CD14-positive monocyte (primary cell): ENCODE results near the gene DDX42. TPM values are rescaled to one million over a fixed set of nuclear protein-coding genes. Genes with fewer than 3 reads are reported as not detected.

Experiments used
- DNase-seq, 3 donors: peaks; one replicate each; pipeline ENCODE4 v3.0.0-alpha.2; 2011 to 2022
- H2AFZ ChIP-seq: 2 replicates; pipeline ENCODE4 v1.6.0; 2012; ENCODE audit warnings: mild to moderate bottlenecking, low read depth, low read length, inconsistent platforms; ENCODE audit not compliant: insufficient read depth, poor library complexity, severe bottlenecking
- H3K27ac ChIP-seq, 2 donors: 1 replicate in 1 of 2; 2 replicates in 1 of 2; pipeline ENCODE4 v1.5.1; 2012 to 2013; ENCODE audit warnings: low read length in 2 of 2, control low read depth in 1 of 2, inconsistent platforms in 1 of 2, low read depth in 1 of 2, mild to moderate bottlenecking in 1 of 2
- H3K27me3 ChIP-seq, 2 donors: one replicate each; pipeline versions ENCODE4 v1.6.0 to v1.6.1; 2011 to 2013; ENCODE audit warnings: low read length in 2 of 2; ENCODE audit not compliant: control insufficient read depth in 2 of 2, insufficient read depth in 2 of 2
- H3K36me3 ChIP-seq, 2 donors: replicated peaks in 1 of 2; 1 replicate in 1 of 2; 2 replicates in 1 of 2; pipeline versions ENCODE4 v1.5.1 to v1.6.1; 2012 to 2013; ENCODE audit warnings: low read length in 2 of 2, control low read depth in 1 of 2, inconsistent platforms in 1 of 2, mild to moderate bottlenecking in 1 of 2; ENCODE audit not compliant: insufficient read depth in 2 of 2, control insufficient read depth in 1 of 2
- H3K4me1 ChIP-seq, 2 donors: 1 replicate in 1 of 2; 2 replicates in 1 of 2; pipeline versions ENCODE4 v1.5.1 to v1.6.1; 2012 to 2013; ENCODE audit warnings: low read length in 2 of 2, control low read depth in 1 of 2, inconsistent platforms in 1 of 2, mild to moderate bottlenecking in 1 of 2, moderate library complexity in 1 of 2; ENCODE audit not compliant: insufficient read depth in 2 of 2, control insufficient read depth in 1 of 2
- H3K4me2 ChIP-seq: replicated peaks from 2 replicates; pipeline ENCODE3; 2012; ENCODE audit warnings: low read length, moderate library complexity, mild to moderate bottlenecking; ENCODE audit not compliant: poor library complexity, severe bottlenecking; ENCODE audit errors: extremely low read depth
- H3K4me3 ChIP-seq, 3 experiments: fragments of 200-600 bp in 1 of 3; sonication (generic) in 1 of 3; replicated peaks in 1 of 3; 1 replicate in 2 of 3; 2 replicates in 1 of 3; pipeline ENCODE4 v1.5.1; 2011 to 2013; ENCODE audit warnings: low read length in 3 of 3, mild to moderate bottlenecking in 3 of 3, control low read depth in 2 of 3, low read depth in 2 of 3, inconsistent platforms in 1 of 3, moderate library complexity in 1 of 3
- H3K79me2 ChIP-seq: 2 replicates; pipeline ENCODE4 v1.6.0; 2012; ENCODE audit warnings: mild to moderate bottlenecking, control low read depth, inconsistent platforms, low read length, moderate library complexity; ENCODE audit not compliant: insufficient read depth
- H3K9ac ChIP-seq: 2 replicates; pipeline ENCODE4 v1.6.0; 2017; ENCODE audit warnings: low read length, mild to moderate bottlenecking; ENCODE audit not compliant: insufficient read depth, poor library complexity, severe bottlenecking
- H3K9me3 ChIP-seq, 2 donors: replicated peaks in 1 of 2; 1 replicate in 1 of 2; 2 replicates in 1 of 2; pipeline versions ENCODE4 v1.5.1 to v1.6.1; 2012 to 2013; ENCODE audit warnings: low read length in 2 of 2, control low read depth in 1 of 2; ENCODE audit not compliant: control insufficient read depth in 1 of 2, insufficient read depth in 1 of 2
- H4K20me1 ChIP-seq: 2 replicates; pipeline ENCODE4 v1.6.0; 2012; ENCODE audit warnings: mild to moderate bottlenecking, low read length, control low read depth, moderate library complexity; ENCODE audit not compliant: insufficient read depth
- H3K27ac Mint-ChIP-seq, 7 donors: one replicate each; pipeline ENCODE4 v1.8.0; 2020; ENCODE audit warnings: mild to moderate bottlenecking in 7 of 7, mixed read lengths in 7 of 7, moderate library complexity in 6 of 7, inconsistent platforms in 2 of 7
- H3K27me3 Mint-ChIP-seq, 3 donors: one replicate each; pipeline ENCODE4 v1.8.0; 2021 to 2022; ENCODE audit warnings: low read depth in 3 of 3, mild to moderate bottlenecking in 3 of 3, mixed read lengths in 3 of 3, moderate library complexity in 3 of 3, inconsistent platforms in 1 of 3
- H3K36me3 Mint-ChIP-seq, 2 donors: one replicate each; pipeline ENCODE4 v1.8.0; 2020; ENCODE audit warnings: mixed read lengths in 2 of 2, inconsistent platforms in 1 of 2, mild to moderate bottlenecking in 1 of 2
- H3K4me1 Mint-ChIP-seq: one replicate; pipeline ENCODE4 v1.8.0; 2020; ENCODE audit warnings: mild to moderate bottlenecking, mixed read lengths
- H3K4me3 Mint-ChIP-seq, 2 donors: one replicate each; pipeline ENCODE4 v1.8.0; 2020; ENCODE audit warnings: mild to moderate bottlenecking in 2 of 2, mixed read lengths in 2 of 2, moderate library complexity in 1 of 2
- H3K9me3 Mint-ChIP-seq, 7 donors: one replicate each; pipeline ENCODE4 v1.8.0; 2020 to 2022; ENCODE audit warnings: mixed read lengths in 7 of 7, mild to moderate bottlenecking in 6 of 7, moderate library complexity in 6 of 7, inconsistent platforms in 2 of 7
- WGBS: methylation state at CpG from one replicate; pipeline ENCODE4 v1.1.5; 2013; ENCODE audit warnings: missing lambda C conversion rate; ENCODE audit not compliant: insufficient coverage; 5-methylcytosine and 5-hydroxymethylcytosine counted together
- intact Hi-C, 2 donors: fragments of 100-400 bp; cut with micrococcal nuclease; formaldehyde crosslinking; loops; one replicate each; pipeline versions ENCODE4 v1.15.0 to v1.15.1; 2023
- polyA plus RNA-seq, 3 donors: library from polyadenylated mRNA; depleted of rRNA in 1 of 3; unstranded in 2 of 3; stranded (reverse) in 1 of 3; fragments of 300-500 nt in 2 of 3; fragments of >200 nt in 1 of 3; fragmentation: Illumina TruSeq in 2 of 3; gene quantifications; 1 replicate in 2 of 3; 2 replicates in 1 of 3; pipeline ENCODE4 v1.2.3, GENCODE V29; 2012 to 2021
- TF ChIP-seq, protein P1 (sequence below): fragments of 200-600 bp; IDR thresholded peaks from one replicate; pipeline ENCODE4 v1.8.0; 2022; ENCODE audit warnings: antibody characterized with exemption, mild to moderate bottlenecking

The DDX42 gene
- polyA plus RNA-seq, 3 donors = 3.1 to 89.2 (median 5.3) TPM

GRCh38 chr17:63764716-63765115 is 9.3 kb upstream of the DDX42 start:
- Mint-ChIP-seq H3K4me1 (peaks cover 31% of the 10 kb centered on the region), H3K27me3 (no peaks in the 10 kb centered on the region), H3K4me3 (no peak overlapping the region), H3K36me3 (peaks cover 41 to 60% of the 10 kb centered on the region in 2 donors), H3K9me3 (no peaks in the 10 kb centered on the region), H3K27ac (no peak overlapping the region)
- no peaks in the 10 kb centered on the region for H3K27me3 ChIP-seq
- H3K36me3 ChIP-seq = peaks cover 36 to 63% of the 10 kb centered on the region in 2 donors
- H3K9me3 ChIP-seq = no peaks in the 10 kb centered on the region
- TF ChIP-seq, protein P1, sequence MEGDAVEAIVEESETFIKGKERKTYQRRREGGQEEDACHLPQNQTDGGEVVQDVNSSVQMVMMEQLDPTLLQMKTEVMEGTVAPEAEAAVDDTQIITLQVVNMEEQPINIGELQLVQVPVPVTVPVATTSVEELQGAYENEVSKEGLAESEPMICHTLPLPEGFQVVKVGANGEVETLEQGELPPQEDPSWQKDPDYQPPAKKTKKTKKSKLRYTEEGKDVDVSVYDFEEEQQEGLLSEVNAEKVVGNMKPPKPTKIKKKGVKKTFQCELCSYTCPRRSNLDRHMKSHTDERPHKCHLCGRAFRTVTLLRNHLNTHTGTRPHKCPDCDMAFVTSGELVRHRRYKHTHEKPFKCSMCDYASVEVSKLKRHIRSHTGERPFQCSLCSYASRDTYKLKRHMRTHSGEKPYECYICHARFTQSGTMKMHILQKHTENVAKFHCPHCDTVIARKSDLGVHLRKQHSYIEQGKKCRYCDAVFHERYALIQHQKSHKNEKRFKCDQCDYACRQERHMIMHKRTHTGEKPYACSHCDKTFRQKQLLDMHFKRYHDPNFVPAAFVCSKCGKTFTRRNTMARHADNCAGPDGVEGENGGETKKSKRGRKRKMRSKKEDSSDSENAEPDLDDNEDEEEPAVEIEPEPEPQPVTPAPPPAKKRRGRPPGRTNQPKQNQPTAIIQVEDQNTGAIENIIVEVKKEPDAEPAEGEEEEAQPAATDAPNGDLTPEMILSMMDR = no peak
- H3K9ac ChIP-seq = no peak overlapping the region
- H4K20me1 ChIP-seq = peaks cover 49% of the 10 kb centered on the region
- DNase-seq = no peak
- no peak overlapping the region for H2AFZ ChIP-seq
- H3K4me3 ChIP-seq = no peak overlapping the region
- no peak overlapping the region for H3K4me2 ChIP-seq
- H3K79me2 ChIP-seq = peaks cover 64% of the 10 kb centered on the region
- 100% methylated on average over 2 of the region's 4 CpGs for WGBS
- peaks cover 27 to 29% of the 10 kb centered on the region in 2 donors for H3K4me1 ChIP-seq
- intact Hi-C loops = no loop called here
- no peak overlapping the region for H3K27ac ChIP-seq

DNA sequence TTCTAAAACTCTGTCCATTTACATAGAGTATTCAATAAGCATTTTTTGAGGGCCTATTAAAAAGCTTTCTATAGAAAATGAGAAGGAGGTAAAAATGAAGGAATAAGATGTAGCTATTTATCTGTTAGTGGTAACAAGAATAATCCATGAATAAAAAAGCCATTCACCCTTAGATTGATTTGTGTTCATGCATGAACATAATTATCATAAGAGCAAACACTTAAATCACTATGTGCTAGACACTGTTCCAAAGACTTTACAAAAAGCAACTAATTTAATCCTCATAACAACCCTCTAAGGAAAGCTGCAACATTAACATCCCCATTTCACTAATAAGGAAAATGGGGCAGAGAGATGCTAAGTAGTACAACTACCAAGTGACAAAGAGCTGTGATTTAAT is 7.2 kb upstream of the DDX42 start:
- Histone ChIP-seq H3K4me2 (no peak overlapping the region), H3K36me3 (peaks cover 32 to 55% of the 10 kb centered on the region in 2 donors), H2AFZ (no peak overlapping the region), H4K20me1 (peaks cover 61% of the 10 kb centered on the region), H3K9me3 (no peaks in the 10 kb centered on the region), H3K9ac (no peak overlapping the region), H3K27ac (peak overlapping the region in 1 of 2 donors; percentile 40), H3K79me2 (peaks cover 84% of the 10 kb centered on the region), H3K27me3 (no peaks in the 10 kb centered on the region), H3K4me1 (peaks cover 25 to 30% of the 10 kb centered on the region in 2 donors), H3K4me3 (no peak overlapping the region)
- TF ChIP-seq, protein P1 = no peak
- Mint-ChIP-seq H3K36me3 (peaks cover 30 to 50% of the 10 kb centered on the region in 2 donors), H3K9me3 (no peaks in the 10 kb centered on the region), H3K27me3 (no peaks in the 10 kb centered on the region), H3K27ac (no peak overlapping the region), H3K4me1 (peaks cover 31% of the 10 kb centered on the region), H3K4me3 (no peak overlapping the region)
- no peak for DNase-seq
- intact Hi-C loops = no loop called here
